GM13977 (cell line): ENCODE measurements around the gene CTU2.

Experiments used
- DNase-seq: peaks from one replicate; pipeline ENCODE4 v3.0.0; 2012; ENCODE audit warnings: low spot score
- in situ Hi-C: fragments of 300-500 bp; cut with MboI; formaldehyde crosslinking; loops from one replicate; pipeline ENCODE4 v1.12.0; 2022; ENCODE audit warnings: low sequenced_read_pairs, low pct_unique_long_range_greater_than_20kb, mixed read lengths, inconsistent platforms; ENCODE audit not compliant: unreplicated experiment
- TF ChIP-seq, protein P1 (sequence below): IDR thresholded peaks from 2 replicates; pipeline ENCODE4 v1.5.1; 2012; ENCODE audit warnings: mild to moderate bottlenecking, control low read depth; ENCODE audit not compliant: insufficient read depth; ENCODE audit errors: extremely low read depth, missing control alignments

The CTU2 gene

DNA sequence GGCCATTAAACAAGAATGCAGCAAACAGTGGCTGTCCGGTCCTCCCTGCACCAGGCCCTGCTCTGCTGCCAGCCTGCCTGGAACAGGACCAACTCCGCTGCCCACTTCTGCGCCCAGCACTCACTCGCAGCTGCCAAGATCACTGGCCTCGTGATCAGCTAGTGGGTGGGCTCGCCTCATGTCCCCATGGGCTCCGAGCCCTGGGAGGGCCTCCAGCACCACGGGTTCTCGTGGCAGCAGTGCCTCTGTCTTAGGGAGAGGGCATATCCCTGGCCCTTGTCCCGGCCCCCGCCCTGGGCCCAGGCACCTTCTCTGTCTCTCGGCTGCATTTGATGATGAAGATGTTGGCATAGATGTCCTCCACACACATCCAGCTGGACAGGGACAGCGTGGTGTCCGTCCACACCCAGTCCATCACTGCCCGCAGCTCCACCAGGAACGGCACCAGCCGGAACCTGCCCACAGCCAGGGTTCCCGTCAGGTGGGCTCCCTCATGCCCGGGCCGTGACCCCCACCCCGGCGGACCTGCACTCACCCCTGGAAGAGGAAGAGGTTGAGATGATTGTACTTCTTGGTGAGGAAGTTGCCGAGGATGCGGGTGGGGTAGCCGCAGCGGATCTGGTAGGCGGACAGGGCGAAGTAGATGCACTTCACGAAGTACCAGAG lies 13.1 kb downstream of the CTU2 start:
- TF ChIP-seq, protein P1, sequence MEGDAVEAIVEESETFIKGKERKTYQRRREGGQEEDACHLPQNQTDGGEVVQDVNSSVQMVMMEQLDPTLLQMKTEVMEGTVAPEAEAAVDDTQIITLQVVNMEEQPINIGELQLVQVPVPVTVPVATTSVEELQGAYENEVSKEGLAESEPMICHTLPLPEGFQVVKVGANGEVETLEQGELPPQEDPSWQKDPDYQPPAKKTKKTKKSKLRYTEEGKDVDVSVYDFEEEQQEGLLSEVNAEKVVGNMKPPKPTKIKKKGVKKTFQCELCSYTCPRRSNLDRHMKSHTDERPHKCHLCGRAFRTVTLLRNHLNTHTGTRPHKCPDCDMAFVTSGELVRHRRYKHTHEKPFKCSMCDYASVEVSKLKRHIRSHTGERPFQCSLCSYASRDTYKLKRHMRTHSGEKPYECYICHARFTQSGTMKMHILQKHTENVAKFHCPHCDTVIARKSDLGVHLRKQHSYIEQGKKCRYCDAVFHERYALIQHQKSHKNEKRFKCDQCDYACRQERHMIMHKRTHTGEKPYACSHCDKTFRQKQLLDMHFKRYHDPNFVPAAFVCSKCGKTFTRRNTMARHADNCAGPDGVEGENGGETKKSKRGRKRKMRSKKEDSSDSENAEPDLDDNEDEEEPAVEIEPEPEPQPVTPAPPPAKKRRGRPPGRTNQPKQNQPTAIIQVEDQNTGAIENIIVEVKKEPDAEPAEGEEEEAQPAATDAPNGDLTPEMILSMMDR = no peak
- in situ Hi-C loops = no loop called here

DNA sequence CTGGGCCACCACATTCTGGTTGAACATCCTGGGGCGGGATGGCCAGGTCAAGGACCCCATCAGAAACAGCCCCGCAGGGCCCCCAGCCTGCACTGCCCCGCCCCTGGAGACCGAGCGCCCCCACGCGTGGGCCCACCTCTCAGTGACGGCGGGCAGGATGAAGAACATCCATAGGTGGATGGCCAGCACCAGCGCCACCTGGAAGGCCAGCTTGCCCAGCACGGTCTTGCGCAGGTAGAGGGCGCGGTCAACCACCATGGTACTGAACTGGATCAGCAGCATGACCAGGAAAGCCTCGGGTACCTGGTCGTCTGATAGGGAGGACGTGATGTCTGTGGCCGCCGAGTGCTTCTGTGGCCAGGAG lies 13.6 kb downstream of the CTU2 start:
- in situ Hi-C loops = no loop called here
- DNase-seq = no peak
- TF ChIP-seq, protein P1 = no peak

More for the DNA sequence above, 13.1 kb downstream of the CTU2 start:
- no peak for DNase-seq

DNA sequence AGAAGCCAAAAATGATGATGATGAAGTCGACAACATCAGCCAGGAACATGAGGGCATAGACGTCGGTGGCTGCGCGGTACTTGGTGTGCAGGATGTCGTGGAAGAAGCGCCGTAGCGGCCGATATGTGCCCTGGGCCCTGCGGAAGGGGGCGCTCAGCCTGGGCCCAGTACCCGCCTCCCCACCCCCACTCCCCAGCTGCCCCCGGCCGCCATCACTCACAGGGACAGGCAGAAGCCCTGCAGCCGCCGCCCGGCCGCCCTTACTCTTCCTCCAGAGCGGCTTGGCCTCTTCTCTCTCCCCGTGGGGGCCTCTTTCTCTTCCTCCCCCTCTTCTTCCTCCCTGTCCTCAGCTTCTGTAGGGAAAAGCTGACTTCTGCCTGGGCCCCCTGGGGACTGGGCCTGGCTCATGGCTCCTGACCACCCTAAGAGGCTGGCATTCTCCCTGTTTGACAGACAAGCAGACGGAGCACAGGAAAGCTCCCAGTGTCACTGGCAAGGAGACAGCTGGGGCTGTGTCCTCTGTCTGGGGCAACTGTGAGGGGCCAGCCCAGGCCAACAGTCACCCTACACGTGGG lies 14.2 kb downstream of the CTU2 start:
- in situ Hi-C loops = no loop called here
- DNase-seq = no peak
- TF ChIP-seq, protein P1 = no peak

DNA sequence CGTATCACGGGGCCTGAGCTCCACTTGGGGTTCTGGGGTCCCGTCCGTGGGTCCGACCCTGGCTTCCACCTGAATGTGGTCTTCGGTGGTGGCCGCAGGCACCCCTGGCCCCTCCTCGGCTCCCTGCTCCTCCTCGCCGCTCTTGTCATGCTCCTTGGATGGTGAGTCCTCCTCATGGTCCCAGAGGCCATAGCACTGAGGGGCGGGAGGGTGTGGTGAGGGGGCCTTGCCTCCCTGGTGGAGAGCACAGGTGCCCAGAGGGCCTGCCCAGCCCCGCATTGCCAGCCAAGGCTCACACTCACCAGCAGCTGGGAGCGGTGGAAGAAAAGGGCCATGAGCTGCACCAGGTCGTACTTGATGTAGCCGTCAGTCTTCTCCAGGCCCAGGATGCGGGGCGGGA lies 14.9 kb downstream of the CTU2 start:
- in situ Hi-C loops = no loop called here
- TF ChIP-seq, protein P1 = no peak
- no peak for DNase-seq

DNA sequence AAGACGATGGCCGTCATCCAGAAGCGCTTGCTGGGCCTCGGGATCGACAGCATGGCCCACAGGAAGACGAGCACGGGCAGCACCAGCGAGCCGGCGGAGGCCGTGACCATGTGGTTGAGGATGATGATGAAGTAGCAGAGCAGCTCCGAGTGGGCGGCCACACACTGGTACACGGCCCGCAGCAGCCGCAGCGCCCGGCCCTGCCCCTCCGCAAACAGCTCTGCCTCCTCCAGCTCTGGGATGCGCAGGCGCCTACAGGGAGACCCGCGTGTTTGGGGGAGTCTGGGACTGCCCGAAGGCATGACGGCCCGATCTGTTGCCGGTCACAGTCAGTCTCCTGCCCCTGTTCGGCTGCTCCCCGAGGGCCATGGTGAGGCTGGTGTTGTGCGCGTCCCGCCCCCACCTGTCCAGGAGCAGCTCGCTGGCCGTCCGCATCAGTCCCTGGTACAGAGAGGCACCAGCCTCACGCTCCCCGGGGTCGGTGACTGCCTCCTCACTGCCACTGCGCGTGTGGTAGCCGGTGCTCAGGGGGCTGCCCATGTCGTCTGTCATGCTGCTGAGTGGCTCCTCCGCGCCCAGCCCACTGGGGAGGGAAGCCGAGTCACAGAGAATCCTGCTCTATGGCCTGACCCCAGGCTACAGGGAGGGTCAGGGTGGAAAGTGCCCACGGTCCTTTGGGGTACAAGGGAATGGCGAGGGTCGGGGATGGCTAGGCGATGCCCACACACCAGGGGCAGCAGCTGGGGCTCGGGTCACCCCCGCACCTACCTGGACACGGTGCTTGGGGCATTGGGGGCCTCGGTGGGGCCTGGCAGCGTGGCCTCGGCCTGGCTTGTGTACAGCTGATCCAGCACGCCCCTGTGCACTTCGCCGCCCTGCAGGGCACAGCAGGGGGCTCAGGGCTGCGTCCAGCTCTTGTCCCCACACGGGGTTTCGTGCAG lies 15.8 kb downstream of the CTU2 start:
- DNase-seq = no peak
- in situ Hi-C loops = no loop called here
- TF ChIP-seq, protein P1 = no peak

DNA sequence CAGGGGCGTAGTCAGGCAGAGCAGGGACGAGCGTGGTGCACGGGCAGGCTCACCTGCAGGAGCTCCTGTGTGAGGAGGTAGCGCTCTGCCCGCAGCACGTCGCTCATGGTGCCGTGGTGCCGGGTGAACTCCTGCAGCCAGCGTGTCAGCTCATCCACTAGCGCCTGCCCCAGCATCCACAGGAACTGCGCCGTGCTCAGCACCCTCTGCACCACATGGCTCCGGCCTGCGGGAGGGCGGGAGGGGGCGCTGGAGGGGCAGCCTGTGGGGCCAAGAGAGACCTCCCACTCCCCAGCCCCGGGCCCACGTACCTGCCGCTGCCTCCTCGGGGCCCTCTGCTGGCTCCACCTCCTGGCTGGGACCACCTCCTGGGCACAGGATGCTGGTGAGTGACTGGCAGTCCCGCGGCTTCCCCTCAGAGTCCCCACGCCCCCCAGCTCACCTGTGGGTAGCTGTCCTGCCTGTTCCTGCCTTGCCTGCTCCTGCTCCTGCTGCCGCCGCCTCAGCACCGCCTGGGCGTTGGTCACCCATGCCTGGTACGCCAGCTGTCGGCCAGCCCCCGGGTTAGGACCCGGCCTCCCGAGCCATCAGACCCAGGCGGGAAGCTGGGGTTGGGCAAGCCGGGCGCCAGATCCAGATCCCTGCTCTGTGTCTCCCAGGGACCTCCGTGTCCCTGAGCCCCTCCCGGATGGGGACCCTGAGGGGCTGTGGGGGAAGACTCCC lies 16.6 kb downstream of the CTU2 start:
- no peak for DNase-seq
- in situ Hi-C loops = no loop called here
- TF ChIP-seq, protein P1 = no peak
